Cardiac fibroblast (primary cell): ENCODE data around the gene CEP78.

Experiments
- DNase-seq, 2 donors: peaks; one replicate each; pipeline versions ENCODE4 v3.0.0 to v3.0.0-alpha.2; 2010; ENCODE audit warnings: low read depth in 2 of 2
- H3K4me3 ChIP-seq, 2 donors: replicated peaks in 1 of 2; 1 replicate in 1 of 2; 2 replicates in 1 of 2; pipeline ENCODE4 v1.5.1; 2011; ENCODE audit warnings: low read depth in 2 of 2, low read length in 2 of 2, mild to moderate bottlenecking in 2 of 2, moderate library complexity in 1 of 2
- TF ChIP-seq, protein P1 (sequence below): IDR thresholded peaks from one replicate; pipeline ENCODE4 v1.5.1; 2011; ENCODE audit warnings: low read depth, mild to moderate bottlenecking, low read length, inconsistent platforms

The CEP78 gene

DNA sequence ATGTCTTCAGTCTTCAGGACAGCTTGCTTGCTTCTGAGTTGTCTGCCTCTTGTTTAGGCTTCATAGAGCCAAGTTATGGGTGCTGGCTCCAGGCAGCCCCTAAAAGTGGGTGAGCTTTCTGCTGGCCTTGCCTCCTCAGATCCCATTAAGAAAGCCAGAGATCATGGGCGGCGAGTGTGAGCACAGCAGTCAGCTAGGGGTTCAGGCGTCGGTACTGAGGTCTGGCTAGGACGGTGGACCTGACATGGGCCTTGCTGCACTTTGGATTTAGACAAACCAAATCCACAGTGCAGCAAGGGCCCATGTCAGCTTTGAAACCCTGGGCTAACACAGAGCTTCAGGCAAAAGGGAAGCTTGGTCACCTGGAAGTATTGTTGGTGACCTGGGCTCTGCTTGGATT lies 78.7 kb downstream of the CEP78 start:
- no peak overlapping the region for H3K4me3 ChIP-seq
- DNase-seq = no peak
- TF ChIP-seq, protein P1, sequence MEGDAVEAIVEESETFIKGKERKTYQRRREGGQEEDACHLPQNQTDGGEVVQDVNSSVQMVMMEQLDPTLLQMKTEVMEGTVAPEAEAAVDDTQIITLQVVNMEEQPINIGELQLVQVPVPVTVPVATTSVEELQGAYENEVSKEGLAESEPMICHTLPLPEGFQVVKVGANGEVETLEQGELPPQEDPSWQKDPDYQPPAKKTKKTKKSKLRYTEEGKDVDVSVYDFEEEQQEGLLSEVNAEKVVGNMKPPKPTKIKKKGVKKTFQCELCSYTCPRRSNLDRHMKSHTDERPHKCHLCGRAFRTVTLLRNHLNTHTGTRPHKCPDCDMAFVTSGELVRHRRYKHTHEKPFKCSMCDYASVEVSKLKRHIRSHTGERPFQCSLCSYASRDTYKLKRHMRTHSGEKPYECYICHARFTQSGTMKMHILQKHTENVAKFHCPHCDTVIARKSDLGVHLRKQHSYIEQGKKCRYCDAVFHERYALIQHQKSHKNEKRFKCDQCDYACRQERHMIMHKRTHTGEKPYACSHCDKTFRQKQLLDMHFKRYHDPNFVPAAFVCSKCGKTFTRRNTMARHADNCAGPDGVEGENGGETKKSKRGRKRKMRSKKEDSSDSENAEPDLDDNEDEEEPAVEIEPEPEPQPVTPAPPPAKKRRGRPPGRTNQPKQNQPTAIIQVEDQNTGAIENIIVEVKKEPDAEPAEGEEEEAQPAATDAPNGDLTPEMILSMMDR = no peak

DNA sequence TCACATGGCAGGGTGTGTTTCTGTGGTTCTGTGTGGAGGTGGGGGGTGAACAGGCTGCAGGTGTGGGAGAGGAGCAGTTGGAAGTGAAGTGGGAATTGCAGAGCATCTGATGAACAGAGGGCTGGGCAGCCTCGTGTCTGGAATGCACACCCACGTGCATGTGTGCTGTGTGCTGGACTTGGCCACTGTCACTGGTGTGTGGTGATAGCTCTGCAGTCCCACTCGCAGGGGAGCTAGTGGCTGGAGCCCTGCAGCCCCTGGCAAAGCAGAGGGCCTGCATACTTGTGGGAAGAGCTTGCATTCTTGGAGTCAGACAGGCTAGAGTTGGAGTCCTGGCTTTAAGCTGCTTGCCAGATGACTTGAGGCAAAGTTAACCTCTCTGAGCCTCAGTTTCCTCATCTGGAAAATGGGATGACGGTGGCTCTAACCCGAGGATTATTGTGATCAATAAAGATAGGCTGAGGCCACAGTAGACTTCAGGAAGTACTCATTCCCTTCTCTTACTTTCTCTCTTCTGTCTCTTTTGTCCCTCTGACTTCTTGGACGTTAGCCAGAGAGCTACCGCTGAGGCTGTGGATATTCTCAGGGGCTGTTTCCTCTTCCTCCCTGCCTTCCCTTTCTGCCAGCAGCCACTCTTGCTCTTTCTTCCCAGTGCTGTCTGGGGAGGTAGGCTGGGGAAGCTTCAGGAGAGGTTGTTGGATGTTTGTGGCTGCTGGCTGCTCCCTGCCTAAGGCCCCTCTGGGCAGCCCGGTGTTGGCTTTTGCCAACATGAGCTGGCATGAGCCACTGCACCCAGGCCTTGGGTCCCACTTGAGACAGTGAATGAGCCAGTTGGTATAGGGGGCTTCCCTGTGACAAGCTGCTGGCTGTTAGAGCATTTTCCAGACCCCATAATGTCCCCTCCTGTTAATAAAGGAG lies 79.3 kb downstream of the CEP78 start:
- TF ChIP-seq, protein P1 = no peak
- peak; percentile 34 to 63 for DNase-seq
- H3K4me3 ChIP-seq = no peak overlapping the region

- no peak for DNase-seq
- no peak overlapping the region for H3K4me3 ChIP-seq
- TF ChIP-seq, protein P1 = no peak
These were observed 80.5 kb downstream of the CEP78 start for GRCh38 chr9:78316166-78316892.

- no peak overlapping the region for H3K4me3 ChIP-seq
- TF ChIP-seq, protein P1 = no peak
- peak in 1 of 2 donors; percentile 43 for DNase-seq
These were observed 83.5 kb downstream of the CEP78 start for GRCh38 chr9:78319197-78320029.

GRCh38 chr9:78320030-78320693 lies 84.3 kb downstream of the CEP78 start:
- no peak overlapping the region for H3K4me3 ChIP-seq
- no peak for DNase-seq
- TF ChIP-seq, protein P1 = no peak
